OCI-LY7 (cell line): Measurements from ENCODE around the gene ADGRF1.

ENCODE experiments used
- EZH2phosphoT487 ChIP-seq: fragments of 200-600 bp; sonication (generic); IDR thresholded peaks from 2 replicates; pipeline ENCODE4 v1.6.1; 2018; ENCODE audit warnings: low read depth, borderline replicate concordance, mild to moderate bottlenecking, mixed run types, antibody characterized with exemption, low read length, moderate library complexity, mixed read lengths
- TF ChIP-seq, protein P1 (sequence below): fragments of 200-600 bp; sonication (generic); conservative IDR thresholded peaks from 2 replicates; pipeline ENCODE4 v1.5.1; 2014; ENCODE audit warnings: mild to moderate bottlenecking, antibody characterized with exemption, low read length, moderate library complexity, mixed read lengths

GRCh38 chr6:47075168-47075567 is 33.0 kb upstream of the ADGRF1 start:
- TF ChIP-seq, protein P1, sequence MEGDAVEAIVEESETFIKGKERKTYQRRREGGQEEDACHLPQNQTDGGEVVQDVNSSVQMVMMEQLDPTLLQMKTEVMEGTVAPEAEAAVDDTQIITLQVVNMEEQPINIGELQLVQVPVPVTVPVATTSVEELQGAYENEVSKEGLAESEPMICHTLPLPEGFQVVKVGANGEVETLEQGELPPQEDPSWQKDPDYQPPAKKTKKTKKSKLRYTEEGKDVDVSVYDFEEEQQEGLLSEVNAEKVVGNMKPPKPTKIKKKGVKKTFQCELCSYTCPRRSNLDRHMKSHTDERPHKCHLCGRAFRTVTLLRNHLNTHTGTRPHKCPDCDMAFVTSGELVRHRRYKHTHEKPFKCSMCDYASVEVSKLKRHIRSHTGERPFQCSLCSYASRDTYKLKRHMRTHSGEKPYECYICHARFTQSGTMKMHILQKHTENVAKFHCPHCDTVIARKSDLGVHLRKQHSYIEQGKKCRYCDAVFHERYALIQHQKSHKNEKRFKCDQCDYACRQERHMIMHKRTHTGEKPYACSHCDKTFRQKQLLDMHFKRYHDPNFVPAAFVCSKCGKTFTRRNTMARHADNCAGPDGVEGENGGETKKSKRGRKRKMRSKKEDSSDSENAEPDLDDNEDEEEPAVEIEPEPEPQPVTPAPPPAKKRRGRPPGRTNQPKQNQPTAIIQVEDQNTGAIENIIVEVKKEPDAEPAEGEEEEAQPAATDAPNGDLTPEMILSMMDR, result no peak
- TF ChIP-seq EZH2phosphoT487, result no peak
